GM12891 (cell line): Measurements from ENCODE around the gene DERL2.

ENCODE experiments used
- POLR2A ChIP-seq: IDR thresholded peaks from 2 replicates; pipeline ENCODE4 v1.6.1; 2011; ENCODE audit warnings: low read depth, low read length, control low read depth
- POLR2AphosphoS5 ChIP-seq: IDR thresholded peaks from 2 replicates; pipeline ENCODE4 v1.6.1; 2011; ENCODE audit warnings: low read depth, low read length, control low read depth
- SPI1 ChIP-seq: IDR thresholded peaks from 2 replicates; pipeline ENCODE4 v1.6.1; 2011; ENCODE audit warnings: low read depth, low read length, control low read depth
- TAF1 ChIP-seq: IDR thresholded peaks from 2 replicates; pipeline ENCODE4 v1.6.1; 2011; ENCODE audit warnings: low read depth, low read length, control low read depth

GRCh38 chr17:5509482-5509881 lies 23.5 kb upstream of the DERL2 start:
- TF ChIP-seq POLR2AphosphoS5 (no peak), TAF1 (no peak), SPI1 (no peak), POLR2A (no peak)
